ENCODE data around the gene RBM47.
A peak's percentile ranks its signal among the peaks of the same experiment; 100 is the strongest.
"Not testable (repeated sequence)": the region's sequence is repeated elsewhere in the genome, so short reads cannot be mapped to it uniquely, and the experiment has no call there.

The RBM47 gene

DNA sequence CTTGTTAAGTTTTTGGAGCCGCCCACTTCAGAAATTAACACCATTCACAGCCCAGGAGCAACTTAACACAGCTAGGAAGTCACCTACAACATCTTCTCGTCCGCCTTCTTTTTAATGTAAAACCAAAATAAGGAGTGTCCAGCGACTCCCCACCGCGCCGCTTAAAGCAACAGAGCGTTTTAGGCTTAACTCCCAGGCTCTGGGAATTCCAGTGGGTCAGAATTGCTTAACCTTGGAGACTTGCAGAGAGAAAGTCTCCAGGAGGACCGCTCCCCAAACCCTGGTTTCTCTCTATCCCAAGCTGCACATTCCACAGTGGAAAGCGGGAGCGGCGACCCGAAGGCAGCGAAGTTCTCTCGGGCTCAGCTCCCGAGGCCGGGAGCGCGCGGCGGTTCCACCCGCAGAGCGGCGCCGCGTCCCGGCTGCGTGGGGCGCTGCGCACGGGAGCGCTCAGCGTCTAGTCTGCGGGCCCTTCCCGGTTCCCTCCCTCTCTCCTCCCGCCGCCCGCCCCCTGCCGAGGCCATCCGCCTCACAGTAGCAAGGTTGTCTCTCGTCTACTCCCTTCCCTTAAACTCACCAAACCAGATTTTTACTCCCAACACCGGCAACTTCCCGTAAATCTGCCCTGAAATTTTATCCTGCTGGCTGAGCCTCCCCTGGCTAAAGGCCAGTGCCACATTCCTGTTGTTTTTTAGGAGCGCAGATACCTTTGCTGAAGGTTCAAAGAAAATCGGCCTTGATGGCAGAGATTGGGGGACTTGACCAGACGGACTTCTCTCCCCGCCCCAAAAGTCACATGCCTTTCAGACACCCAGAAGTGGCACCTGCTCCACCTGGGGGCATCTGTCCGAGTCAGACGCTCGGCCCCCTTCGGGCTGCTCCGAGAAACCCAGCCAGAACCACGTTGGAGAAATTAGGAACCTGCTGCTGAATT, at the start of gene RBM47:
Gene RBM47, minus strand, starts transcription at position 464 of the 934 bp plus-strand sequence. CDS start 190,971 bp downstream, outside the sequence.
- DNase-seq (ENCODE audit: low spot score): no peak

DNA sequence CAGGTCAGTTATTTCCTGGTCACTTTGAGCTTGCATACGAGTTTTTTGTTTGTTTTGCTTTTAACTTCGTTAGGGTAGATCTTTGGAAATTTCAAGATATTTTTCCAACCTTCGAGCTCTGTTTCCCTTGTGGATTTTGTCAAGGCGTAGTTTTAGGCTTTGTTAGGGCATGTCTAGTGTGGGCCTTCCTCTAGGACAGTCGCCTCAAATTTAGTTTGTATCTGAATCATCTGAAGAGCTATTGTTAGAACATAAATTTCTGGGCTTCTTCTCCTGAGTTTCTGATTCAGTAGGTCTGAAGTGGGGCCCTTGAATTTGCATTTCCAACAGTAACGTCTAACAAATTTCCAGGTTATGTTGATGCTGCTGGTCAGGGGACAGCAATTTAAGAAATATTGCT, 48.8 kb upstream of the RBM47 start:
- DNase-seq (ENCODE audit: low spot score): no peak

GRCh38 chr4:40675166-40675565, 45.5 kb upstream of the RBM47 start:
- no peak for DNase-seq (ENCODE audit: low spot score)

DNA sequence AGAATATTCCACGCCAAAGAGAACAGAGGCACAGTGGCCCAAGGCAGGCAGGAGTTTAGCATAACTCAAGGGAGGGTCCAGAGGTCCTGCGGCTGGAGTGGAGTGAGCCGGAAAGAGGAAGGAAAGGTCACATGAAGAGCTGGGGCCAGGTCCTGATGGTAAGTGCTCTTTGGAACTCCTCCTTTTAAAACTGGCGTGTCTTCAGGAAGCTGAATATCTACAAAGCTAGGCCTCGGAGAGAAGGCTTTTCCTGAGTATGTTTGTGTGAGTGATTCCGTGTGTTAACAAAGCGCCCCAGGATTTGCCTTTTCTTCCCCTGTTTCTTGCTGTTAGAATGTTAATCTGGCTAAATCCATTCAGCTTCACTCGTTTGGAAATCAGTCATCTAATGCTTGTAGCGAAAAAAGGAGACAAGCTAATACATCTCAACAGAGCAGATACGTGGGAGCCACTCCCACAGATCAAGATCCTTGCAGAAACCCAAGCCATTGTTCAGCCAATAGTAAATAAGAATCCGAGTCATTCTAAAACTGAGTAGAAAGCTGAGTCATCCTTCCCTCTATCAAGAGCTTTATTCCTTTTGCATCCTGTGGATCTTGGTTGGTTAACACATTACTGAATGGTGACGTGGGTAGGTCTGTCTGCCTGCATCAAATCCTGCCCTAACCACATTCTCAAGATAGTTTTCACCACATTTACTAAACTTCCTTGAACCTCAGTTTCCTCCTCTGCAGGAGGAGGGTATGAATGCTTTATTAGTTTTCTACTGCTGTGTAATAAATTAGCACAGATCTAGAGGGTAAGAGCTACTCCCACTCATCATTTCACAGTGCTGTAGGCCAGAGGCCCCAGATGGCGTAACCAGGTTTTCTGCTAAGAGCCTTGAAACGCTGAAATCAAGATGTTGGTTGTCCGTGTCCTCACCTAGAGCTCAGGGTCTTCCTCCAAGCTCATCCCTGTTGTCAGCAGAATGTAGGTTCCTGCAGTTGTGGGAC, 43.2 kb upstream of the RBM47 start:
- DNase-seq (ENCODE audit: low spot score): no peak

DNA sequence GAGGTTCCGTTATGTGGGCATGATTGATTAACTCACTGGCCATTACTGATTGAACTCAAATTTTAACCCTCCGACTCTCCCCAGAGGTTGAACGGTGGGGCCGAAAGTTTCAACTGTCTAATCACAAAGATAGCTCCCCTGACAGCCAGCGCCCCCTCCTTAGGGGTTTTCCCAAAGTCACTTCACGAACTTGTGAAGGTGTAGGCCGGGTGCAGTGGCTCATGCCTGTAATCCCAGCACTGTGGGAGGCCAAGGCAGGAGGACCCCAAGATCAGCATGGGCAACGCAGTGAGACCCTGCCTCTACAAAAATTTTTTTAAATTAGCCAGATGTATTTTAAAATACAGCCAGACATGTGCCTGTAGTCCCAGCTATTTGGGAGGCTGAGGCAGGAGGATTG, 39.8 kb upstream of the RBM47 start:
- DNase-seq (ENCODE audit: low spot score): no peak

- DNase-seq (ENCODE audit: low spot score): no peak
These were observed 36.2 kb upstream of the RBM47 start for GRCh38 chr4:40665842-40666241.

DNA sequence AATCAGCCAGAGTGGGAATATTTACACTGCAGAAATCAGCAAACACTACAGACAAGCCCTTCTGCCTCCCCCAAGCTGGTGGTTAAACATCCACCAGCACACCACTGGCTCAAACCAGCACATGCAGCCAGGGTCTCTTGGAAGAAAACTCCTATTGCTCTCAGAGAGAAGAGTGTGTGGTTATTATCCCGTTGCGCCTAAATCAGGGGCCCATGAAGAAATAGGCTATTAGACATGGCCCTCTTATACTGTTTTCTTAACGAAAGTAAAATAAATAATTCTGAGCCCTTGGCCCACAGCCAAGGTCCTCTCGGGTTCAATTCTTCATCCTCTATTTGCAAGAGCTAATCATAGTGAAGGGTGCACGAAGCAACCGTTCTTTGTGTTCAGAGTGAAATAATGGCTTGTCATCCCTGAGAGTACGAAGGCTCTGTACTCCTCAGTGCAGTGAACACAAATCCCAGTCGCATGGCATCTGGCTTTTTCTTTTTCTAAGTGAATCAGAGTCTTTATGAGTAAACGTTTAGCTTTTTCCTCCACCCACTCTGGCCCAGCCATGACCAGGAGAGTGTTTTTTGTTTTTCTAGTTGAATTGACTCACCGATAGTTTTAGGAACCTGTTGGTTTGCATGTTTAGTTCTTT, 33.4 kb upstream of the RBM47 start:
- DNase-seq (ENCODE audit: low spot score): no peak

DNA sequence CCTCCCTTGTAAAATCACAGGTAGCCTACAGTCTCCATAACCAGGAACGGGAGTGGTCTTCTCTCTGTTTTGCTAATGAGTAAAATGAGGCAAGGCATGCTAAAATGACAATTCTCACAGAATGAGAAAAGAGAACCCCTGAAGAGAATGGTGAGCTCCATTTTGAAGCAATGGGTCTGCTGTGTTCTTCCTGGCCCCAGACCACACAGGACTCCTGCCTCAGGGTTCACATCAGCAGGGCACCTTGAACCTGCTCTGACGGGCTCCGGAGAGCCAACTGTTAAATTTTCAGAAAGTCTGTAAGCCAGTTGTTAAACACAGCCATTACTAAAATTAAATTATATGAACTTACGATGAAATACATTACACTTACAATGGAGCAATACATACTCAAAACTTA, 32.1 kb upstream of the RBM47 start:
- DNase-seq (ENCODE audit: low spot score): no peak

GRCh38 chr4:40656201-40656863, 26.7 kb upstream of the RBM47 start:
- DNase-seq (ENCODE audit: low spot score): peak; percentile 70

GRCh38 chr4:40651280-40651679, 21.6 kb upstream of the RBM47 start:
- DNase-seq (ENCODE audit: low spot score): no peak

GRCh38 chr4:40649321-40649720, 19.7 kb upstream of the RBM47 start:
- no peak for DNase-seq (ENCODE audit: low spot score)

GRCh38 chr4:40648742-40649281, 19.1 kb upstream of the RBM47 start:
- no peak for DNase-seq (ENCODE audit: low spot score)

DNA sequence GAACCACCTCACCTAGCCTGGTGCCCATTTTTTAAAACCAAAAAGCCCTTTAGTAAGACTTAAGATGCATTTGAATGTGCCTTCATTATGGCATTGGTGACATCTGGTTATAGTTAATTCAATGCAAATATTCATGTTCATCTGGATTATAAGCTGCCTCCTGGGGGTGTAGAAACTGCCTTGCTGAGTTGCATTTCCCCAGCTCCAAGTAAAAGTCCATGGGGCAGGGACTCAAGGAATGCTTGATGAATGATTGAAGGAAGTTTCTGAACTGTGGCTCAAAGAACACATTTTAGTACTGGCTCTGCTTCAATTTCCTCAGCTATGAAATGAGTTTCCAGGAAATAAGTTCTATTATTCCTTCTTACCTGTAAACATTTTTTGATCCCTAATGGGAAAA, 18.5 kb upstream of the RBM47 start:
- no peak for DNase-seq (ENCODE audit: low spot score)

DNA sequence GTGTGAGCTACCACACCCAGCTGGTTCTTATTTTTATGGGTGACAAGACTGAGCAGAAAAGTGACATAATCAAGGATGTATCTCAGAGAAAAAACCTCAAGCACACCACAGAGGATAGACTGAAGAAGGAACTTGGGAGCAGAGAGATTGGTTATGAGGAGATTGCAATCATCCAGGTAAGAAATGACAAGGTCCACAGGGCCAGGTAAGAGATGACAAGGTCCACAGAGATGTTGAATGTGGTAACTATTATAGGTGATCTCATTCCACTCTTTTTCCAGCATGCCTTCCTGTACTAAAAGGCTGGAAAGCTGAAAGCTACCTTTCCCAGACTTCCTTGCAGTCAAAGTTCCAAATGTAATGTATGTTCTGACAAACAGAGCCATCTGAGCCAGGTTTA, 15.9 kb upstream of the RBM47 start:
- no peak for DNase-seq (ENCODE audit: low spot score)

GRCh38 chr4:40632080-40632479, 2.4 kb upstream of the RBM47 start:
- no peak for DNase-seq (ENCODE audit: low spot score)

- peak; percentile 58 for DNase-seq (ENCODE audit: low spot score)
These were observed 814 bp upstream of the RBM47 start for GRCh38 chr4:40630335-40631021.

GRCh38 chr4:40628888-40629287, 776 bp downstream of the RBM47 start:
- DNase-seq (ENCODE audit: low spot score): no peak

GRCh38 chr4:40628407-40628806, 1.3 kb downstream of the RBM47 start:
- DNase-seq (ENCODE audit: low spot score): not testable (repeated sequence)

- DNase-seq (ENCODE audit: low spot score): no peak
These were observed 2.1 kb downstream of the RBM47 start for GRCh38 chr4:40627540-40627939.

DNA sequence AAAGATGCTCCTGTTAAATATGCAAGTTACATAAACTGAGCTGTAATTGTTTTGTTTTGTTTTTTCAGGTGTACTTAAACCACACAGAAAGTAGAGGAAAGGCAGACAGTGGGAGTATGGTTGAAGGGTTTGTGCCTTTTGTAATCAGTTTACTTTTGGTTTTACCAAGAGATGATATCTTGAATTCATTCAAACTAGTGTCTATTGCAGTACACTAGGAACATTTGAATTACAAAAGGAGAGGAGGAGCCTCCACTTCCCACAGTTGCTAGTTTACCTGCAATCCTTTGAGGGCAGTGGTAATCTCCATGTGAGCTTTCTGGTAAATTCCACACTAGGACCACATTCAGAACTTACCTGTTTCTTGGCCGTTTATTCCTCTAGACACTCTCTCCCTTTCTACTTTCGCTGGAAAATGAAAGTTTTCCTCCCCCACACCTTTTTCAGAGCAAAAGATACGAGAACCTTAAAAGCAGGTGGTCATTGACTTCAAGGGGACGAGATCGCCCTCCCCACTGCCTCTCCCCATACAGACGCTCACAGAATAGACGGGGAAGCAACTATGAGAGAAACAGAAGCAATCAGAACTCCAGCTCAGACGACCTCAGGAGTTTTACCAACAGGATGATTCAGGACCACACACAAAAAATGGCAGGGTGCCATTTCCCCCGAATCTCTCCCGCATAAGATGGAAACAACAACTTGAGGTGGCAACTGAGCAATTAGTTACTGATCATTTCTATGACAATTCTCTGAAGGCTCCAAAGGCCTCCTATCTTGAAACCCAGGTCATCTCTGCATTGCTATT, 3.3 kb downstream of the RBM47 start:
- DNase-seq (ENCODE audit: low spot score): no peak

Measured in NAMALWA (cell line).